ENCODE results near the gene TNNI3K.
A peak's percentile ranks its signal among the peaks of the same experiment; 100 is the strongest.

Gene TNNI3K

DNA sequence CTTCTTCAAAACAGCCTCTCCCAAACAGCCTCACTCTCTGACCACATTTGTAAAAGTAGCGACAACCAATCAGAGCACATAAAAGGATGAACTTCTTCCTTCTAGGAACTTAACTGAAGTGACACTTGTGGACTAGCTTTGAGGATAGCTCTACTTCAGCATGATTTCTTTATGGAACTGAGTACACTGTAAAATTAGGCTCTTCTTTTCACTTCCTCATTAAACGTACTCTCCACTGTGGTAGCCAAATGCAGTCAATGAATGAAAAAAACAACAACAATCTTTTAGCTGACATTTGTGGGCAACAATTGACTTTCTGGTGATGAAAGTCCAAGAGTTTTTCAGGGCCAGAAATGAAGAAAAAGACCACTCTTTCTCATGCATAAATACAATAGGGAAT lies 267.7 kb downstream of the TNNI3K start:
- DNase-seq (ENCODE audit: low read depth): no peak

DNA sequence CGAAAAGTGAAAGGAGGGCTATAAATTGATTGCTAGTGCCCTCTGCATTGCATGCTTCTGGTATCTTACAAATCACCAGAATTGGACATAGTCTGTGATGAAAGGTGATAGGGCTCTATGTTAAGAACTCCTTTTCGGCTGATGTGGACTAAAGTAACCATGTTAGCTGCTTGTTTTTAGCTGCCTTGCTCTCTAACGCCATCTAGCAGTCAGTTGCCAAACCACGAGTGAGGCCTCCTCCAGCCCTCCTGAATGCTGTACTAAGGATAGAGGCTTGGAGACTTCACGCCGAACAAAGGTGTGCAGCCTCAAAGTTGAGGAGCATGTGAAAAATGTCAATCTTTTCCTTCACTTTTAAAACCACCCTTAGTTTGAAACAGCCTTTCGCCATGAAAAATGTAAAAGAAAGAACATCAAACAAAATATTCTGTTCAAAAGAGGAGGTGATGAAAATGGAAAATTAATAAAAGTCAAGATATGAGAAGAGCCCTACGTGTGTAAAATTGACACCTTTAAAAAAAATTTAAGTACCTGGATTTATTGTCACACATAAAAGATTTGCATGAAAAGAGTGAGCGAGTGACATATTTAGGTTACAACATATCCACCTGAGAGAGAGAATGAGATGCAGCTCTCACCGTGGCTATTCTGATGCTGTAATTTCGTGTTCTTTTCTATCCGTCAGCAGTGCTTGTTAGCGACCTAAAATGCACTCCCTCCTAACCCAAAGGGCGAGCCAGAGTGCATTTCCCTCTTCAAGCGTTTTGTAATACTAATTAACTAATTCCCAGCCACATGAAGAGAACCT lies 269.1 kb downstream of the TNNI3K start:
- peak; percentile 27 for DNase-seq (ENCODE audit: low read depth)

DNA sequence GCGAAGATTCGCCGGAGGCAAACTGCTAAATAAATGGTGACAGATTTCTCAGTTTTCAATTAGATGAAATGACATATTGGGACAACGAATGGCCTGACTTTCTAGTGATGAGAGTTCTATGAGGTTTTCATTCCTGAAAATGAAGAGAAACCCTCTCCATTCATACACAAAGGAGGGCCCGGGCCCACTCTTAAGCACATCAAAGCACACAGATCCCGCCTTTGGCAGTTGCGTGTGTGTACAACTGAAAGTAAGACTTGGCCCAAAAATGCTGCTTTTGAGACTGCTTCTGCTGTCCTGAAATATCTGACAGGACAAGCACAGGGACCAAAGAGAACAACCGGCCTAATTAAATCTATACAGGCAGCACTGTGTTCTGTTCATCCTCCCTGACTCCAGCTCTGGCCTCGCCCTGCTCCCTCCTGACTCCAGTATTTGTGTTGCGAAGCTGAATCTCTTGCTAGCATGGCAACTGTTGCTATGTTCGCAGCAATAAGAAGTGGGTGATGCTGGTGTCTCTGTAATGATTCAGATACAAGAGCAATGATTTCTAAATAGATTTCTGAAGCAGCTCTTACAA lies 269.8 kb downstream of the TNNI3K start:
- no peak for DNase-seq (ENCODE audit: low read depth)

DNA sequence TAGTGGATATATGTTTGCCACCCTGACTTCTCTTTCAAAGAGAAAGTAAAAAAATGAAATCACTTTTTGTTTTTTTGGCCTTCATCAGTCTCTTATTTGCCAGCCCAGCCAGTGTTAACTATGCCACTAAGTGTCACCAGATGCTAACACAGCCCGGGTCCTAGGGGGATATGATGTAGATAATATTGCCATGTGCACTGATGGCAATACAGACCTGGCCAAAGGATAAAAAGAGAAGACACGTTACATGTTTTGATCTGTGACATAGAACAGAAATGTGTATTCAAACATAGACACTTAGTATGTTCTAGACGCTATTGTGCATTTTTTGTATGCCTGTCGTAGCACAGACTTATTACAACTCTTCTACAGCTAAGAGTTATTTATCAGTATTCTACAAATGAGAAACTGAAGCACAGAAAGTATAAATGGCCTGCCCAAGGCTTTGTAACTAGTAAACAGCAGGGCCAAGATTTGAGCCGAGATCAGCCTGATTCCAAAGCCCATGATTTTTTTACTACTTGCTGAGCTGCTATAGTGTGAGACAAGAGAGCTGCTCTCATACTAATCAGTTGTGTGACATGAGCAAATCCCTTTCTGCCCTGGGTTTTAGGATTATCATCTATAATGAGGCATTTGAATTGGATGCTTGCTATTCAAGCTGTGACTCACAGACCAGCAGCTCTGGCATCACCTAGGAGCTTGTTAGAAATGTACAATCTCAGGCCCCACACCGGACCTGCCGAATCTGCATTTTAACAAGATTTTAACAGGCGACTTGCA lies 270.9 kb downstream of the TNNI3K start:
- DNase-seq (ENCODE audit: low read depth): no peak

DNA sequence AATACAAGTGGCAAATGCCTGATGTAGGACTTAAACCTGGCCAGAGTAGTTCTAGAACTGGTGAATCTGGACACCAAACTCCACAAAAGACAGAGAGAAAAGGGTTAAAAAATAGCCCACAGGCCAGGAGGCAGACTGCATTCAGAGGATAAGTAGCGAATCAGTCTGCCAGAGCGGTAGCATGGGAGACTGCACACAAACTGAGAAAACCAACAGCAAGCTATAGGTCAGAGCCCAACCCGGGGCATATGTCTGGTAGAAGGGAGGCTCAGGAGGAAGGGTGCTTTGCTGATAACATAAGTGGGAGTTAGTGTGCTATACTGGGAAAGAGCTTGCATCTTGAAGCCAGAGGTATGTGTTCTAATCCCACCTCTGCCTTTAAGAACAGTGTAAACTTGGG lies 273.3 kb downstream of the TNNI3K start:
- DNase-seq (ENCODE audit: low read depth): no peak

DNA sequence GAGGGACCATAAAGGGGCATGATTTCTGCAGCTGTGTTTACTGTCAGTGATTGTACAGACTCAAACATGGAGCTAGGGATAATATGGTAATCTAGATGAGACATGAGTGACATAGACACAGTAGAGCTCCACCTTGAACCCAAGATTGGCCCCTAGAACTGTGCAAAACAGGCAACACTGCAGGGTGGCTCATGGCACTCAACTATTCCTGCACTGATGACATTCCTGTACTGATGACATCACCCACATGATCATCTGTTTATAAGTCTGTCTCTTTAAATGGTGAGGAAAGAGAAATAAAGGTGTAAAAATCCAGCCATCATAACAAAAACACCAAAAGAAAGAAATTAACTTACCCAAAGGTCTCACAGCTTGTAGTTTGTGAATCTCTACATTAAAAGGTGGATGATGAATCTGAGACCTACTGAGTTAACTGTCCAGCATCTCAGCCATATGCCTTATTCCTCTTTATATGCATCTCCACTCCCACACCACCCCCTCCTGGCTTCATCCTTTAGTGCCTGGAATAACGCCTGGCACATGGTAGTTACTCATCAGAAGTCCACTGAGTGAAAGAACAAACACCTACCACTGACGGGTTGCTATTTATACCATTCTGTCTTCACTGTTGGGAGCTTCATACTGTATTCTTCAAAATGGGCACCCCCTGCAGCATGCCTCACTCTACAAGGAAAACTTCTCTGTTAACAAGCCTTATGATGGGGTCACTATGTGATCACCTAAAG lies 277.2 kb downstream of the TNNI3K start, which contains the start of gene LRRC53:
Gene LRRC53, minus strand, starts transcription at position 442 of the 746 bp plus-strand sequence. CDS start 29,262 bp downstream, outside the sequence.
- DNase-seq (ENCODE audit: low read depth): no peak

DNA sequence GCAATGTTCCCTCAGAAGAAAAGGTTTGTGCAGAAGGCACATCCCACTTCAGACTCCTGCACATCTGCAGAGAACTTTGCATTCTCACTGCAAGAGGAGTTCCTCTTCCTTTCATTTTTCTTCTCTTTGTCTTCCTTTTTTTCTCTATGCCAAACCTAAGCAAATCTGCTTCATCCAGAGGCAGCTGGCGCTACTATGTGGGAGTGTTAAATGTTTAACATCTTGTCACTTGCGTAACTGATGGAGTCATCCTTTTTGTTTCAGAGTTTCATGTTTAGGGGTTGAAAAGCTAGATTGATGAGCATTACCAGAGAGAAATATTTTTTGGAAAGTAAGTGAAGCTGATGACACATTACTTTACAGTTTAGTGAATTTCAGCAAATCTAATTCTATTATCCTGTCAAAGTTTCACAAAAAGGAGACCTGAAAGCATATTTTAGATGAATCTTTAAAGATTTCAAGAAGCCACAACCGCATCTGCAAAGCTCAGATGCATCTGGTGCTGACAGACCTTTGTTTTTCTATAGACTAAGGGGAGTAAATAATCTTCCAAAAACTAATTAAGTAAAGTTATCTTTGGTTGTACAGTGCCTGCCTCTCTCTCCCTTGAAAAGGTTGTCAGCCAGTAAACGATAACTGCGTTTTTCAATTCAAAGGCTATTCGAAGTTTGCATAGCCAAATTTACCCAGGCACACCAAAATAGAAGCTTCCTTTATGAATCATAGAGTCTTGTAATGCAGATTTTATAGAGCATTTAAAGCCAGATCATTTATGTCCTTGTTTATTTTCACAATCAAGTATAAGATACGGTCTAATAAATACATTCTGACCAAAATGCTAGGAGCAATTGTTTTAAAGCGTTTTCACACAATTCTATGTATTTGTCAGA lies 278.5 kb downstream of the TNNI3K start:
- DNase-seq (ENCODE audit: low read depth): no peak

DNA sequence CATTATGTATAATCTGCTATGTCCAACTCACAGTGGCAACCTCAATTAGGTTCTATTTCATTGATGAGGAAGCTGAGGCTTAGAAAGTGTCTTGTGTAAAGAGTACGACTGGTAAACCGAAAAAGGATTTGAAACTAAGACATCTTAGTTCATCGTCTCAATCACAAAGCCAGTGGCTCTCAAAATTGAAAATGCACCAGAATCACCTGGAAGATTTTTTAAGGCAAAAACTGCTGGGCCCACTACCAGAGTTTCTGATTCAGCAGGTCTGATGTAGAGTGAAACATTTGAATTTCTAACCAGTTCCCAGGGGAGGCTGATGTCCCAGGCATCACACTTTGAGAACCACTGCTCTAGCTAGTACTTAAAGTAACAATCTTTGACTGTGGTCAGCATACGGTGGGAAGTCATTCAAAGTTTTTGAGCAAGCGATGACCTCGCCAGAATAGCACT lies 282.4 kb downstream of the TNNI3K start:
- DNase-seq (ENCODE audit: low read depth): no peak

DNA sequence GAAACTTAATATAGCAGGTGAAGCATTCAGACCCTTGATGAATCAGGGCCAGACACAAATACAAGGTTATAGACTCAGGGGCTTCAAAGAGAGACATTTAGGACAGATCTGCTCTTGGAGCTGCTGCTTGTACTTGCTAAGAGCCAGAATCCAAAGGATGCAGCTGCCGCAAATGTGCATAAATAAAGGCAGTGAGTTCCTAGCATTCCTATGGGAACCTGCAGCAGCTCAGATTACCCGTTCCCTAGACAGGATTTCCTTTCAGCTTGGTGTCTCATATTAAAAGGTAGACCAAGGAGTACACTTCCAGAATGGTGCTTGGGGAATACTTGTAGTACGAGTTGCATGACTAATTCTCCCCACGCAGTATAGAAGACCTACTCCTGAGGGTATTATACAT lies 287.0 kb downstream of the TNNI3K start:
- no peak for DNase-seq (ENCODE audit: low read depth)

DNA sequence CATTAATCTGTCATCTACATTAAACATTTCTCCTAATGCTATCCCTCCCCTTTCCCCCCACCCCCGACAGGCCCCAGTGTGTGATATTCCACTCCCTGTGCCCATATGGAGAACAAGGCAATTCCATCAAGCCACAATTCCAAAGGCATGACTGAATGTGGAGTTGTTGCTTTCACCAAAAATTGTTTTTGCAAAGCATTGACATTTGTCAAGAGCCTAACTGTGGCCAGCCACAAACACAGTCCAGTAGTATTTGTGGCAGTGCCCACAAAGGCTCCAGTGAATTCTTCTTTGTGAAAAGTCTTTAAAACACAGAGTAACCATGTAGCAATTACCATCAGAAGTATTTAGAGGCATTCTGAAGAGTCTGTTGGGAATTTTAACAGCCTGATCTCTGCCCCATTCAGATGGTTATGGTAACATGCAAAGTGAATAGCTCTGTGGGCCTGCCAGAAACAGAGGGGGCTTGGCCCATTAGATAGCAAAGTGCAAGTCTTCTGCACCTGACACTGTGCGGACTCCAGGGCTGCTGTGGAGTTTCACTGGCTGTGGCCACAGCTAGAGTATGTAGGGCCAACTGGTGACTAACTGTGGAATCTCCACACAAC lies 288.8 kb downstream of the TNNI3K start:
- DNase-seq (ENCODE audit: low read depth): no peak

DNA sequence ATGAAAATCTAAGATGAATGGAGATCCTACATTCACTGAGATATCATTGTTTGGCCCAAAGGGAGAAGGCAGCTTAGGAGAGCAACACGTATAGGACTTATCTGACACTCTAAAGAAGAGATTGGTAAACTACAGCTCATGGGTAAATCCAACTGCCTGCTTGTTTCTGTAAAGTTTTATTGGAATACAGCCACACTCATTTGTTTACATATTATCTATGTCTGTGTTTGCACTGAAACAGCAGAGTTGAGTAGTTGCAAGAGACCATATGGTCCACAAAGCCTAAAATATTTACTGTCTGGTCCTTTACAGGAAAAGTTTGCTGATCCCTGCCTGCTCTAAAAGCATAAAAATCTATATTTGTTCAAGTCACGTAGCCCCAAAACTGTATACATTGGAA lies 291.5 kb downstream of the TNNI3K start:
- no peak for DNase-seq (ENCODE audit: low read depth)

DNA sequence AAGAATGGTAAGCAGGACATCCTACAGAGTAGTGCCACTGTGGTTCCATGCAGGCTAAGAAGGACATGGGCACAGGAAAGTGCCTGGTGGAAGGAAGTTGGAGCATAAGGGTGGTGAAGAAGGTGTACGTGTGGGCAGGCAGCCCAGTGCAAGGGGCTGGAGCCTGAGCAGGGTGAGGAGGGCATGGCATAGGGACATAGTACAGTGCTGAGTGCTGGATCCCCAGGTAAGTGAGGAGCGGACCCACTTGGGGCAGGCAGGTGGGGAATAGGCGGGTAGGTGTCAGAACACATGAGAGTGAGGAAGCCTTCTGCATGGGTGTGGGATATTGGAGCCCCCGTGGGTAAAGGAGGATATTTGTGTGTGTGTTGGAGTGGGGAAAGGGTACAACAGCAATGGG lies 292.9 kb downstream of the TNNI3K start:
- no peak for DNase-seq (ENCODE audit: low read depth)

DNA sequence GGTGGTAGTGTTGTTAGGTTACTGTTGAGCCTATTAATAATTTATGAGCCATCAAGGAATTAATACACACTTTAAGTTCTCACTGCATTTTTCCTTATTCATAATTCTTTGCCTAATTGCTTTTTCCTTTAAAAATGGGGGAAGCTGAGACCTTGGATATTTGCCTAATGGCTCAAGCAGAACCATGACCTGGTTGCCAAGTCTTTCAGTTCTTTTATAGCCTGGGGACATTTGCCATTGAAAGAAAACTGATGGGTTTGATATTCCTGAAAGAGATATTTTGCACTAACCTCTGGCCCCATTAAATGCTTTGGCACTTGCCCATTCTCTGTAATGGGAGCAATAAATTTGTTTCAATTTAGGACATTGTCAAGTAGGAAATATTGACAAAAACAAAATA lies 295.7 kb downstream of the TNNI3K start:
- no peak for DNase-seq (ENCODE audit: low read depth)

DNA sequence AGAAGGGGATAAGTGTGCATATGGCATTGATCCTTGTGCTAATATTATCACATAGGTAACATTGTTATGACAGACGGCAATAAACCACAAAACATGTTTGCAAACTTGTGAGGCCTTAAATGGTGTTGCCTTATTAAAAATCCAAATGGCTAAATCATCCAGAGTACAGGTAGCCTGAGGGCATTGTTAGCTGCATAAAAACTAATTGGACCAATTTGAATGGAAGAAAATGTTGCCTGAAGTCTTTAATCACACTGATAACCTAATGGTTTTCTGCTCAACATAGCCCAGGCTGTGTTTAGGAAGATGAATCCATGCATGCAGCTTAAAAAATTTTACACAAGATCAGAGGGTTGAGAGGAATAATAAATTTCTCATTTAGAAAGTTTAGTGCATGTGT lies 296.6 kb downstream of the TNNI3K start:
- DNase-seq (ENCODE audit: low read depth): no peak

DNA sequence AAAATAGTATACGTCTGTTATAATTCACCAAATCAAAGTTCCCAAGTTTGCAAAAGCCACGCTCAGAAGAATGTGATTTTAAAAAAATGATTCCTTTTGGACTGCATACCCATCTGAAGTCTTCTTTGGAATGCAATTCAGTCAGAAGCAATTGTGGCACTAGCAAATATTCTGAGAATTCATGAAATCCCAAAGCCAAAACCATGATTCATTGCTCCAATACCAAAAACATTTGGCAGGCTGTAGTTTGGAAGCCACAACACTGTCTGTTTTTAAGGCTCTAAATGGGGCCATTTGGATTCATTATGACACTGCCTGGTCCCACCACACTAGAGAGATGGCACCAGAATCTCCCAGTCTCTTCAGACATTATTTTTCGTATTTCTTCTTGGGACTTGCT lies 299.1 kb downstream of the TNNI3K start:
- DNase-seq (ENCODE audit: low read depth): peak; percentile 47

DNA sequence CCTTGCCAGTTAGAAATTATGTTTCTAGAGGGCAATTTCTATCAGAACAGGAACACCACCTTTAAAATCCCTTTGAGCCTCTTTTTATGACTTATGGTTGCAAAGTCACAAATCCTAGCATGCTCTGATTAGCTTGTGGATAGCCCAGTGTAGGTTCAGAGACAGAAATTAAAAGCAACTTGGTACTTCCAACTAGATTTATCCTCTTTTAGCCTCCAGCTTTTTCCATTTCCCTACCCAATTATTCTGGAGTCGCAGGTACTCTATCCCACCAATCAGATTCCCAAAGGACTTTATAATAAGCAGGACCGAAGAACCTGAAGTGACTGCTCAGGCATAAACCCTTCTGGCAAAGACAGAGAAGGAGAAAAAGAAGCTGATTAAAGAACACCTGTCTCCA lies 310.6 kb downstream of the TNNI3K start:
- DNase-seq (ENCODE audit: low read depth): no peak

DNA sequence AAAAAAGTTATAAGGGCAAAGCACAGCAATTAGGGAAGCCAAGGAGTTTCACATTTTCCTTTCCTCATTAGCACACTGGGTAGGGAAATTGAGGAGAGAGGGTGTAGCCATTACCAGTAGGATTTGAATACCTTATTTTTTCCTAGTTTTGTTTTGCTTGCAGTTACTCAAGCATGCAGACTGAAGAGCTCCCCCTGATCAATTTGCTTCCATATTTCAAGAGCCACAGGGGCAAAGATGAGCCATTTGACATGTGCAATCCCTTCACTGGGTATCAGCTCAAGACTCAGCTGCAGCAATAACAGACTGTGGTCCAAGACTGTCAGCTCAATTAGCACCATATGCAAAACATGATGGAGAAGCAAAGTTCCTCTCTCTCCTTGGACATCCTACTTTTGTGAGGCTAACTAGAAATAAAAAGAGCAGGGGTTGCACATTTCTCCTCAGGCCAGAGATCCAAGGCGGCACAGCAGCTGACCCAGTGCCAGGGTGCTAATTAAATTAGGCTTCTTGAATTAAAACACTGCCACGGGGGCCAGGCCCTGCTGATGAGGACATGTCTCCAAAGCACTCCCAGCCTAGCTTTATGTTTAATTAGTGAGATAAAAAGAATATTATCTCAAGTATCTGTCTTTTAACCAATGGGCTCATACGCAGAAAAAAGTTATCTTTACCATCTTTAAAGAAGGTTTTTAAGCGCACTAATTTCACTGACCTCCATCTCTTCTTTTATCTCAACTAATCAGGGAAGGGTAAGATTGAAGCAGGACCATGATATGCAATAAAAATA lies 314.0 kb downstream of the TNNI3K start:
- DNase-seq (ENCODE audit: low read depth): no peak

DNA sequence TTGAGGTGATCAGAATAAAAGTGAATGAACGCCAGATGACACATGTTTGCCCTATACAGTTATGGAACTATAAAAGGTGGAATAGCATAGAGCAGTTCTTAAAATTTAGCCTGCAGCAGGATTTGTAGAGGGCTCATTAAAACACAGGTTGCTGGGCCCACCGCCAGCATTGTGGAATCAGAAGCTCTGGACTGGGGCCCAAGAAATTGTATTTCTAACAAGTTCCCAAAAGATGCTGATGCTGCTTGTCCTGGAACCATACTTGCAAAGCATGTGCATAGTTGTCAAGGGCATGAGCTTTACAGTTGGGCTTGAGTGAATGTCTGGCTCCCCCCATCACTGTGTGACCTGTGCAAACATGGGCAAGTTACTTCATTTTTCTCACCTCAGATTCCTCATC lies 314.7 kb downstream of the TNNI3K start:
- no peak for DNase-seq (ENCODE audit: low read depth)

DNA sequence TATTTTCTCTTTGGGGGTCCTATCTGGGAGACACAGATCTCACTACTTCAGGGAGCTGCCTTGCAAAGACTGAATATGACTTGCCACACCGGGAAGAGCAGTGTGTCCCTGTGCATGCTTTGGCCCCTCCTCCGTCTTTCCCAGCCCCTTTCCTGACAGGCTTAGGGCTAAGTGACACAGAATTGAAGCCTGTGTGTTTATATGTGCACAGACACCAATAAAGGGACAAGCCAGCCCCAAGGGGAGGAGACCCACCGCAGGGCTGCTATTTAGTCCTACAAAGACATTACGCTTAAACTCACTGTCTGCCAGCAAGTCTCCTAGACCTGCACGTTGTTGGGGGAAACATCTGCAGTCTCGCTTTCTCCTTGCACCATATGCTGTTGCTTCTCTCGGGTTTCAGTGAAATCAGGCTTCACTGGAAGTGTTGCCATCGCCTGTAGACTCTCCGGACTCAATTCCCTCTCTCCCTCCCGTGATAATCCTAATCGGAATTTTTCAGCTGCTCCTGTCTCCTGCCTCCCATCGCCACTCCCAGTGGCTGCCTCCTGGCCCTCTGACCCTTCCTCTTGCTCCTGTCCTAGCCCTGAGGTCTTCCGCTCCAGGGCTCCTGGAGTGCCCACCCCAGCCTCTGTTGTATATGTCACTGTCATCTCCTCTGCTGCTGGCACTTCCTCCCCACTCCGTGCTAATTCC lies 335.8 kb downstream of the TNNI3K start:
- no peak for DNase-seq (ENCODE audit: low read depth)

DNA sequence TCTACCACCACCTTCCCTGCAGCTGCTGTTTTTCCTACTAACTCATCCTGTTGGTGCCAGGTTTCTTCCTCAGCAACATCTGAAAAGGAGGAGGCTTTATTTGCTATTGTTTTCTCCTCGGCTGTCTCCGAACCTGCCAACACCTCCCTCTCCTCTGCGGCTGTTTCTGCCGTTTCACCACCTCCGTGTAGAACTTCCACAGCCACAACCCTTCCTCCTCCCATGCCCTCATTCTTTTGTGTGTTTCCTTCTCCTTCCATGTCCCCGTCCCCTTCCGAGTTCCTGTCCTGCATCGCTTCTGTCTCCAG lies 336.3 kb downstream of the TNNI3K start:
- no peak for DNase-seq (ENCODE audit: low read depth)

All from stromal cell of bone marrow (primary cell).